ENCODE data around the gene BANK1.

The BANK1 gene

GRCh38 chr4:101958547-101958946 lies 168.0 kb downstream of the BANK1 start:
- DNase-seq (ENCODE audit: low read depth, low spot score), result no peak

- no peak for DNase-seq (ENCODE audit: low read depth, low spot score)
These were observed 169.9 kb downstream of the BANK1 start for GRCh38 chr4:101960431-101960830.

GRCh38 chr4:101961144-101961543 lies 170.6 kb downstream of the BANK1 start:
- no peak for DNase-seq (ENCODE audit: low read depth, low spot score)

GRCh38 chr4:101967697-101968346 lies 177.3 kb downstream of the BANK1 start:
- no peak for DNase-seq (ENCODE audit: low read depth, low spot score)

GRCh38 chr4:101968364-101968763 lies 177.8 kb downstream of the BANK1 start:
- no peak for DNase-seq (ENCODE audit: low read depth, low spot score)

GRCh38 chr4:101969965-101970364 lies 179.4 kb downstream of the BANK1 start:
- DNase-seq (ENCODE audit: low read depth, low spot score), result no peak

GRCh38 chr4:101970547-101971155 lies 180.1 kb downstream of the BANK1 start:
- DNase-seq (ENCODE audit: low read depth, low spot score), result no peak

GRCh38 chr4:101972791-101973190 lies 182.3 kb downstream of the BANK1 start:
- DNase-seq (ENCODE audit: low read depth, low spot score), result no peak

GRCh38 chr4:101973361-101973760 lies 182.8 kb downstream of the BANK1 start:
- DNase-seq (ENCODE audit: low read depth, low spot score), result no peak

- DNase-seq (ENCODE audit: low read depth, low spot score), result peak; percentile 73
These were observed 186.5 kb downstream of the BANK1 start for GRCh38 chr4:101977076-101977475.

GRCh38 chr4:101981756-101982155 lies 191.2 kb downstream of the BANK1 start:
- no peak for DNase-seq (ENCODE audit: low read depth, low spot score)

- no peak for DNase-seq (ENCODE audit: low read depth, low spot score)
These were observed 193.3 kb downstream of the BANK1 start for GRCh38 chr4:101983835-101984234.

GRCh38 chr4:101987623-101988243 lies 197.2 kb downstream of the BANK1 start:
- DNase-seq (ENCODE audit: low read depth, low spot score), result no peak

- DNase-seq (ENCODE audit: low read depth, low spot score), result no peak
These were observed 199.0 kb downstream of the BANK1 start for GRCh38 chr4:101989551-101989950.

- no peak for DNase-seq (ENCODE audit: low read depth, low spot score)
These were observed 201.9 kb downstream of the BANK1 start for GRCh38 chr4:101992446-101992845.

- DNase-seq (ENCODE audit: low read depth, low spot score), result no peak
These were observed 202.7 kb downstream of the BANK1 start for GRCh38 chr4:101993002-101993841.

GRCh38 chr4:101993842-101994775 lies 203.6 kb downstream of the BANK1 start:
- no peak for DNase-seq (ENCODE audit: low read depth, low spot score)

- no peak for DNase-seq (ENCODE audit: low read depth, low spot score)
These were observed 217.5 kb downstream of the BANK1 start for GRCh38 chr4:102007959-102008425.

GRCh38 chr4:102008711-102009110 lies 218.2 kb downstream of the BANK1 start:
- no peak for DNase-seq (ENCODE audit: low read depth, low spot score)

- DNase-seq (ENCODE audit: low read depth, low spot score), result no peak
These were observed 231.8 kb downstream of the BANK1 start for GRCh38 chr4:102022343-102022742.

- no peak for DNase-seq (ENCODE audit: low read depth, low spot score)
These were observed 237.4 kb downstream of the BANK1 start for GRCh38 chr4:102027961-102028360.
